GM12891 (cell line): Measurements from ENCODE around the gene CCIN.

Source experiments
- DNase-seq: peaks from one replicate; pipeline ENCODE4 v3.0.0; 2011; ENCODE audit warnings: low spot score; ENCODE audit not compliant: insufficient read length
- FAIRE-seq: peaks from 2 replicates; lab custom pipeline; 2011; peaks lifted over from hg19 to GRCh38; lab: Jason Lieb, UNC
- PAX5 ChIP-seq: IDR thresholded peaks from 2 replicates; pipeline ENCODE4 v1.6.1; 2011; ENCODE audit warnings: low read length, moderate library complexity, mild to moderate bottlenecking; ENCODE audit not compliant: insufficient read depth, severe bottlenecking
- POLR2A ChIP-seq: IDR thresholded peaks from 2 replicates; pipeline ENCODE4 v1.6.1; 2011; ENCODE audit warnings: low read depth, low read length, control low read depth
- POLR2AphosphoS5 ChIP-seq: IDR thresholded peaks from 2 replicates; pipeline ENCODE4 v1.6.1; 2011; ENCODE audit warnings: low read depth, low read length, control low read depth
- POU2F2 ChIP-seq: IDR thresholded peaks from 2 replicates; pipeline ENCODE4 v1.6.1; 2011; ENCODE audit warnings: low read depth, mild to moderate bottlenecking, control low read depth, low read length, moderate library complexity
- SPI1 ChIP-seq: IDR thresholded peaks from 2 replicates; pipeline ENCODE4 v1.6.1; 2011; ENCODE audit warnings: low read depth, low read length, control low read depth
- TAF1 ChIP-seq: IDR thresholded peaks from 2 replicates; pipeline ENCODE4 v1.6.1; 2011; ENCODE audit warnings: low read depth, low read length, control low read depth

Gene CCIN

GRCh38 chr9:36141288-36141687 lies 27.9 kb upstream of the CCIN start:
- TF ChIP-seq SPI1, result no peak
- DNase-seq (no peak), FAIRE-seq (no peak)

DNA sequence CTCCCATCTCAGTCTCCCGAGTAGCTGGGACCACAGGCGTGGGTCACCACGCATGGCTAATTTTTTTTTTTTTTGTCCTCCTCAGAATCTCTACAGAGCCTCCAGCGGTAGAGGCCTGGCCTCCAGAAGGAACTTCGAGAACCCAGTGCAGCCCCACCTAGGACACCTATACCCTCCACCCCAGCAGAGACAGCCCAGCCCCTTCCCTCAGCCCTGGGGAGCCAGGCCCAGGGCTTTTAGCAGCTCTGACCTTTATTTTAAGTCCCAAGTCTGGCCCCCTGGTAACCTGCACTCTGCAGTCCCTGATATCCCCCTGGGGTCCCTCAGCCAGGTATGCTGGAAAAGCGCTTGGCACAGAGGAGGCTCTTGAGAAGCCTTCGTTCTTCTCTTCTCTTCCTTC lies 27.4 kb upstream of the CCIN start:
- FAIRE-seq (no peak), DNase-seq (no peak)
- no peak for TF ChIP-seq PAX5
- TF ChIP-seq SPI1, result no peak
- no peak for TF ChIP-seq TAF1

DNA sequence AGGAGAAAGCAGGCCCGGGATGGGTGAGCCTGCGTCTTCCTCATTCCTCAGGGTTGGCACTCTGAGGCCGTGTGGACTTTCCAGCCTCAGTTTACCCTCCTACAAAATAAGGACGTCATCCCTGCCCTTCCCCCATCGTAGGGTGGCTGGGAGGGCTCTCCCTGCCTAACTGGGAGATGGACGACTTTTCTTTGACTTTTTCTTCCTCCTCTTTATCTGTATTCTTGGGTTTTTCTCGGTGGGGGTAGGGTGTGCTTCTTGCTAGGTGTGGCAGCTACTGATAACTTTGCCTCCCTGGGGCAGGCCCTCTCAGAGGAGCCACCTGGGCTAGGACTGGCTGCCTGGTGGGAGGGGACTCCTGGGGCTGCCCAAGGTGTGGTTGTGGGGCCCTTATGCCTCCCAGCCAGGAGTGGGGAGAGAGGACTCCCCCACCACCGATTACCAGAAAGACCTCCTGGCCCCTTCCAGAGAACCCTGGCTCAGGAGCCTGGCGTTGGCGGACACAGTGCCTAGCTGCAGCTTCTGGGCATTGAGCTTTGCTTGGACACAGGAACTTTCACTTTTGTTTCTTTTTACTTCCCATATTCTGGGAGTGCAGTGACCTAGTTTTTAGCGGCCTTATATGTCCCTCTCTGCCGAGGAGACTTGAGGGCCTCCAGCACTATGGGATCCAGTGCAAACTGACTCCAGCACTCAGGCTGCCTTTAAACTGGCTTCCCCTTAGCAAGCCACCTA lies 26.5 kb upstream of the CCIN start:
- FAIRE-seq (peak; percentile 23), DNase-seq (no peak)
- TF ChIP-seq POLR2AphosphoS5 (no peak), POLR2A (no peak), PAX5 (no peak), SPI1 (no peak), TAF1 (no peak), POU2F2 (no peak)

DNA sequence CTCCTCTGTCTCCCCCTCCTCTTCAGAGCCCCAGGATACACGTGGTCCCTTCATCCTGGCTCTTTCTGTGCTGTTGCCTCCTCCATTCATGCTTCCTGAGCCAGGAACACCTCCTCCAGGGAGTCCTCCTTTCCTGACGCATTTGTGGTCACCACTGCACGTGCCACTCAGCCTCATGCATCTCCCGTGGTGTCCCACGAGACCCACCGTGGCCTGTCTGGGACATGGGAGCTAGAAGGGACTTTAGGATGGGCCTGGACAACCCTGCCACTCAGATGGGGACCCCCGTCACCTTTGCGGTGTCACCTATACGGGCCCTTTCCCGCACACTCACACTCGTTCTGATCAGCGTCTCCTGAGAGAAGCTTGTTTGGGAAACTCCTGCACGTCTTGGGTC lies 25.9 kb upstream of the CCIN start:
- FAIRE-seq (no peak), DNase-seq (no peak)
- no peak for TF ChIP-seq POLR2A
- TF ChIP-seq PAX5, result no peak
- TF ChIP-seq SPI1, result no peak
- TF ChIP-seq TAF1, result no peak
- no peak for TF ChIP-seq POU2F2
- TF ChIP-seq POLR2AphosphoS5, result no peak

- peak; percentile 75 for FAIRE-seq
- DNase-seq, result no peak
- TF ChIP-seq POLR2A (no peak), POU2F2 (no peak), PAX5 (no peak), TAF1 (no peak), POLR2AphosphoS5 (no peak), SPI1 (no peak)
Observed at GRCh38 chr9:36144309-36145232, 24.6 kb upstream of the CCIN start.

DNA sequence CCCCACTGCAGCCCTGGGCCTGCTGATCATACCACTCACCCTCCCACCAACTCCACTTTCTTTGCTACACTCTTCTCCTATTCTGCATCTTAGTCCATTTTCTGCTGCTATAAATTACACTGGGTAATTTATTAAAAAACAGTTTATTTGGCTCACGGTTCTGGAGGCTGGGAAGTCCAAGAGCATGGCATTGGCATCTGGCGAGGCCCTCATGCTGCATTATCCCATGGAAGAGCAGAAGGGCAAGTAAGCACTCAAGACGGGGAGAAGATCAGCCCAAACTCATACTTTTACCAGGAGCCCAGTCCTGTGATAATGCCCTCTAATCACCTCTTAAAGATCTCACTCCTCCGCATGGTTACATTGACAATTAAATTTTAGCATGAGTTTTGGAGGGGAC lies 23.2 kb upstream of the CCIN start:
- no peak for TF ChIP-seq POLR2A
- DNase-seq (no peak), FAIRE-seq (no peak)

DNA sequence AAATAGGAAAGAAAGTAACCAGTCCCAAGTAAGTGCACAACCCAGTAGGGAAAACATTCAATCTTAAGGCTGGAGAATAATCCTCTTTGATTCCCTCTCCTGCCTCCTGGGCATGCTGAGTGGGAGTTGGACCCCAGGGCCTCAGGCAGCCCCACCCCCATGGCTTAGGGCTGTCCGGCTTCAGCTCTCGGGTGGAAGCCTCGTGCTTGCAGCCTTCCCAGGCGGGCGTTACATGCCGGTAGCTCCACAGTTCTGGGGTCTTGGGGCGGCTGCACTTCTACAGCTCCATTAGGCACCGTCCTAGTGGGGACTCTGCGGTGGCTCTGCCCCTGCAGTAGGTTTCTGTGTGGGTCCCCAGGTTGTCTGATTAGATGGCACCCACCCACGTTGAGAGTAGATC lies 22.5 kb upstream of the CCIN start:
- TF ChIP-seq SPI1, result no peak
- no peak for TF ChIP-seq PAX5
- no peak for TF ChIP-seq POLR2AphosphoS5
- no peak for TF ChIP-seq POLR2A
- TF ChIP-seq TAF1, result no peak
- no peak for TF ChIP-seq POU2F2
- no peak for FAIRE-seq
- no peak for DNase-seq

DNA sequence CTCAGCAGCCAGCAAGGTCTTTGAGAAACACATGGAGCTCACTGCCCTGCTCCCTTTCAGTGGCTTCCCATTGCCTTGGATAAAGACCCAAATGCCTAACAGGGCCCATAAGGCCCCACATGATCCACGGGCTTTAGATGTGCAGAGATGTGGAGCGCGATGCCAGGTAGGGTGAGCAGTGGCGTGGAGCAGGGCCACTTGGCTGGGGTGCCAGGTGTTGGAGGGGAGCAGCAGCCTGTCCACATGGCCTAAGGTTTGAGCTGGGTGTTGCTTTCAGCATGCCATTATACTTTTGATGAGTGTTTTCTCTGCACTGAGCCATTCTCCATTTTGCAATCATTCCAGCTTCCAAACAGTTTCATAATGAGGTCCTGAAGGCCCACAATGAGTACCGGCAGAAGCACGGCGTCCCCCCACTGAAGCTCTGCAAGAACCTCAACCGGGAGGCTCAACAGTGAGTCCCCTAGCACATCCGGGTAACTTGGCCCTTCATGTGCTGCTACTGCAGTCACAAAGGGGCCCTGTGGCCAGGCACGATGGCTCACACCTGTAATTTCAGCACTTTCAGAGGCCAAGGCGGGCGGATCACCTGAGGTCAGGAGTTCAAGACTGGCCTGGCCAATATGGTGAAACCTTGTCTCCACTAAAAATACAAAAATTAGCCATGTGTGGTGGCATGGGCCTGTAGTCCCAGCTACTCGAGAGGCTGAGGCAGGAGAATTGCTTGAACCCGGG lies 21.6 kb upstream of the CCIN start:
- FAIRE-seq, result no peak
- no peak for DNase-seq
- TF ChIP-seq TAF1 (no peak), POLR2A (no peak), PAX5 (no peak)

DNA sequence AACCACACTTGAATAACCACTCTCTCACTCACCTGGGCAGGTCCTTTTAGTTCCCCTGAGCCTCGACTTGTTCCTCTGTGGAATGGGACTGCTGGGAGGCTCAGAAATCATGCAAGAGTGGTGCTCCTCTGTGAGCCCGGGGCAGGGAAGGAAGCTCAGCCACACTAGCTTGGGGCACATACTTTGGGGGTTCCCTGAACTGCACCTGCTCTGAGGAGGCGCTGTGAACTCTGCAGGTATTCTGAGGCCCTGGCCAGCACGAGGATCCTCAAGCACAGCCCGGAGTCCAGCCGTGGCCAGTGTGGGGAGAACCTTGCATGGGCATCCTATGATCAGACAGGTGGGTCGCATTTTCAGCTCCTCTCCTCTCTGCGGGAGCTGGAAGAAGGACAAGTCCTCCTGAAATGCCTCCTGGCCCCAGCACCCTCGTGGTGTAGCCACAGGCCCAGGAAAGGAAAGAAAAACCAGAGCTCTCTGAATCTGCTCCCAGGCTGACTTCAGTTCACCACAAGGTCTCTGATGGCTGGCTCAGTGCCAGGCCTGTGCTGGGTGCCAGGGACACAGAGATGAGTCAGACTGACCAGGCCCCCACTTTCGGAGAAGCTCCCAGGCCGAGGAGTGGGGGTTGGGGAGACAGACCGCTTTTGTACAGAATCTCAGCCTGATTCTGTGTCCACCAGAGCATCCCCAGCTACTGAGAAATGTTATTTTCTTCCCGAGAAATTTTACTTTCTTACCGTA lies 20.7 kb upstream of the CCIN start:
- no peak for TF ChIP-seq SPI1
- TF ChIP-seq PAX5, result no peak
- FAIRE-seq, result peak; percentile 5
- no peak for DNase-seq
